K562 (cell line): ENCODE results near the gene MRPS30. TPM values are rescaled to one million over a fixed set of nuclear protein-coding genes. Genes with fewer than 3 reads are reported as not detected.

ENCODE experiments used
- ATAC-seq: fragments of 200-7000 bp; cut with Tn5 transposase; 3 replicates; pipeline ENCODE4 v1.9.1; 2020; ENCODE audit warnings: moderate library complexity
- BruUV-seq: library from RNA; stranded (reverse); fragments of 400-500 nt; replicated peaks from 2 replicates; lab custom pipeline; 2021; lab: Mats Ljungman, UMichigan
- CTCF ChIA-PET: fragments of 300-600 bp; formaldehyde crosslinking; extraction: SDS; loops from one replicate; lab custom pipeline; 2021; ENCODE audit warnings: low intra/inter-chr PET ratio; lab: Yijun Ruan, JAX
- POLR2A ChIA-PET: fragments of 300-600, 350-650 bp; sonication (Branson Sonifier 250); formaldehyde crosslinking; extraction: SDS; loops from one replicate; lab custom pipeline; 2021; ENCODE audit warnings: antibody characterized with exemption, inconsistent platforms; lab: Yijun Ruan, JAX
- DNase-seq, 4 experiments: peaks; one replicate each; pipeline versions ENCODE4 v3.0.0 to v3.0.0-alpha.2; 2011 to 2018; ENCODE audit warnings: low spot score in 3 of 4, mixed read lengths in 3 of 4; ENCODE audit errors: extremely low read depth in 1 of 4
- FAIRE-seq: peaks from 2 replicates; lab custom pipeline; 2011; peaks lifted over from hg19 to GRCh38; lab: Jason Lieb, UNC
- H2AFZ ChIP-seq: 2 replicates; pipeline ENCODE4 v1.6.0; 2011; ENCODE audit warnings: low read depth, low read length, control low read depth, inconsistent platforms
- H3K27ac ChIP-seq: fragments of 200-600 bp; 3 replicates; pipeline ENCODE4 v1.8.0; 2011; ENCODE audit warnings: low read depth, mild to moderate bottlenecking, control low read depth, inconsistent platforms, low read length, moderate library complexity, mixed read lengths; ENCODE audit errors: extremely low read depth
- H3K27me3 ChIP-seq, 2 experiments: fragments of 300-600 bp in 1 of 2; 2 replicates in 1 of 2; 3 replicates in 1 of 2; pipeline versions ENCODE4 v1.6.0 to v1.8.0; 2011; ENCODE audit warnings: inconsistent platforms in 2 of 2, low read length in 2 of 2, mild to moderate bottlenecking in 1 of 2, mixed read lengths in 1 of 2, moderate library complexity in 1 of 2; ENCODE audit not compliant: control insufficient read depth in 2 of 2, insufficient read depth in 2 of 2
- H3K36me3 ChIP-seq: fragments of 300-600 bp; 3 replicates; pipeline ENCODE4 v1.8.0; 2011; ENCODE audit warnings: mild to moderate bottlenecking, low read length, inconsistent platforms; ENCODE audit not compliant: control insufficient read depth, insufficient read depth
- H3K4me1 ChIP-seq, 2 experiments: fragments of 200-600 bp in 1 of 2; replicated peaks in 1 of 2; 2 replicates in 1 of 2; 3 replicates in 1 of 2; pipeline versions ENCODE4 v1.5.1 to v1.8.0; 2011; ENCODE audit warnings: inconsistent platforms in 2 of 2, low read length in 2 of 2, mild to moderate bottlenecking in 1 of 2, mixed read lengths in 1 of 2, moderate library complexity in 1 of 2; ENCODE audit not compliant: control insufficient read depth in 2 of 2, insufficient read depth in 2 of 2
- H3K4me2 ChIP-seq: 2 replicates; pipeline ENCODE4 v1.6.1; 2011; ENCODE audit warnings: low read length, control low read depth, inconsistent platforms, mixed read lengths; ENCODE audit not compliant: insufficient read depth
- H3K4me3 ChIP-seq: fragments of 200-600 bp; sonication (generic), shearing (Covaris generic); 2 replicates; pipeline ENCODE4 v1.5.1; 2016; ENCODE audit warnings: control low read depth, inconsistent platforms
- H3K79me2 ChIP-seq: fragments of 200-600 bp; 3 replicates; pipeline ENCODE4 v1.8.0; 2011; ENCODE audit warnings: low read length, inconsistent platforms; ENCODE audit not compliant: control insufficient read depth, insufficient read depth
- H3K9ac ChIP-seq, 2 experiments: 2 replicates each; pipeline versions ENCODE4 v1.6.0 to v1.6.1; 2011; ENCODE audit warnings: low read depth in 2 of 2, low read length in 2 of 2, control low read depth in 1 of 2, inconsistent platforms in 1 of 2, mild to moderate bottlenecking in 1 of 2, mixed read lengths in 1 of 2; ENCODE audit not compliant: insufficient read depth in 1 of 2
- H3K9me1 ChIP-seq: one replicate; pipeline ENCODE4 v1.6.0; 2011; ENCODE audit warnings: inconsistent platforms, mild to moderate bottlenecking, low read length, moderate library complexity; ENCODE audit not compliant: control insufficient read depth, insufficient read depth
- H3K9me3 ChIP-seq: replicated peaks from 2 replicates; pipeline ENCODE4 v1.5.1; 2011; ENCODE audit warnings: low read depth, low read length, inconsistent platforms; ENCODE audit not compliant: control insufficient read depth, insufficient read depth
- H4K20me1 ChIP-seq: replicated peaks from 2 replicates; pipeline ENCODE4 v1.6.1; 2011; ENCODE audit warnings: low read length, inconsistent platforms, mixed read lengths; ENCODE audit not compliant: control insufficient read depth, insufficient read depth
- ATF3 ChIP-seq, 2 experiments: fragments of 450-650 bp in 1 of 2; sonication (generic) in 1 of 2; formaldehyde crosslinking in 1 of 2; IDR thresholded peaks in 1 of 2; conservative IDR thresholded peaks in 1 of 2; 2 replicates each; pipeline versions ENCODE4 v1.6.1 to v1.8.1; 2016 to 2023; ENCODE audit warnings: mild to moderate bottlenecking in 2 of 2, moderate library complexity in 2 of 2, inconsistent platforms in 1 of 2, missing genetic modification reagents in 1 of 2
- BCL6 ChIP-seq: fragments of 250-450 bp; sonication (Bioruptor Pico); IDR thresholded peaks from 2 replicates; pipeline ENCODE4 v1.4.0; 2020
- DIDO1 ChIP-seq: fragments of 450-650 bp; IDR thresholded peaks from 2 replicates; pipeline ENCODE4 v1.6.1; 2016; ENCODE audit warnings: low read depth, missing biosample characterization, missing genetic modification characterization
- DLX4 ChIP-seq: fragments of 250-450 bp; sonication (Bioruptor Pico); IDR thresholded peaks from 2 replicates; pipeline ENCODE4 v1.6.1; 2021; ENCODE audit warnings: mild to moderate bottlenecking
- HMBOX1 ChIP-seq: sonication (generic); IDR thresholded peaks from 2 replicates; pipeline ENCODE4 v1.6.1; 2016
- HNRNPL ChIP-seq: fragments of 200-400 bp; formaldehyde crosslinking; IDR thresholded peaks from 2 replicates; pipeline ENCODE4 v1.6.1; 2017; ENCODE audit warnings: low read depth, mild to moderate bottlenecking, low read length
- NFATC3 ChIP-seq: fragments of 450-650 bp; IDR thresholded peaks from 2 replicates; pipeline ENCODE4 v1.6.1; 2017; ENCODE audit warnings: mild to moderate bottlenecking
- NFE2L1 ChIP-seq: fragments of 450-650 bp; IDR thresholded peaks from 2 replicates; pipeline ENCODE4 v1.6.1; 2016; ENCODE audit warnings: missing genetic modification characterization, low read depth, mild to moderate bottlenecking, missing compliant biosample characterization, moderate library complexity, borderline replicate concordance
- RAD21 ChIP-seq, 2 experiments: fragments of 250-450 bp in 1 of 2; fragments of 450-650 bp in 1 of 2; sonication (Bioruptor Pico) in 1 of 2; formaldehyde crosslinking in 1 of 2; IDR thresholded peaks in 1 of 2; conservative IDR thresholded peaks in 1 of 2; 2 replicates each; pipeline versions ENCODE4 v1.4.0 to v1.8.0; 2020 to 2022; ENCODE audit warnings: mild to moderate bottlenecking in 2 of 2, moderate library complexity in 1 of 2
- SMARCA4 ChIP-seq: fragments of 450-650 bp; IDR thresholded peaks from 2 replicates; pipeline ENCODE4 v1.6.1; 2016
- STAT5B ChIP-seq: fragments of 250-450 bp; sonication (Bioruptor Pico); IDR thresholded peaks from 2 replicates; pipeline ENCODE4 v1.8.0; 2021; ENCODE audit warnings: mild to moderate bottlenecking, inconsistent platforms
- TARDBP ChIP-seq: fragments of 450-650 bp; IDR thresholded peaks from 2 replicates; pipeline ENCODE4 v1.6.1; 2016
- THRA ChIP-seq: fragments of 450-650 bp; IDR thresholded peaks from 2 replicates; pipeline ENCODE4 v1.6.1; 2017; ENCODE audit warnings: mild to moderate bottlenecking, moderate library complexity
- WHSC1 ChIP-seq: IDR thresholded peaks from one replicate; pipeline ENCODE4 v1.6.1; 2012; ENCODE audit warnings: low read length, control low read depth, inconsistent platforms
- ZC3H4 ChIP-seq: sonication (generic); formaldehyde crosslinking; IDR thresholded peaks from 2 replicates; pipeline ENCODE4 v1.9.0; 2021; ENCODE audit warnings: missing genetic modification reagents, borderline replicate concordance
- ZNF124 ChIP-seq: sonication (generic); formaldehyde crosslinking; IDR thresholded peaks from 2 replicates; pipeline ENCODE4 v1.8.1; 2022; ENCODE audit warnings: missing genetic modification reagents
- ZNF197 ChIP-seq: fragments of 200-800 bp; sonication (Bioruptor generic); IDR thresholded peaks from 2 replicates; pipeline ENCODE4 v1.6.1; 2016; ENCODE audit warnings: low read depth, missing genetic modification characterization, missing compliant biosample characterization
- ZNF512 ChIP-seq: IDR thresholded peaks from 2 replicates; pipeline ENCODE4 v1.6.1; 2016; ENCODE audit warnings: missing genetic modification characterization, missing compliant biosample characterization
- ZNF561 ChIP-seq: fragments of 450-650 bp; formaldehyde crosslinking; conservative IDR thresholded peaks from 2 replicates; pipeline ENCODE4 v1.4.0; 2020; ENCODE audit warnings: mild to moderate bottlenecking, moderate library complexity
- ZNF699 ChIP-seq: fragments of 250-450 bp; sonication (Bioruptor Pico); IDR thresholded peaks from 2 replicates; pipeline ENCODE4 v1.8.0; 2021; ENCODE audit warnings: mild to moderate bottlenecking, moderate library complexity; ENCODE audit not compliant: insufficient replicate concordance
- WGBS: fragments of 100-300 bp; shearing (Covaris generic); methylation state at CpG from one replicate; pipeline ENCODE4 v1.1.6; 2016; ENCODE audit warnings: low coverage, mixed read lengths; ENCODE audit not compliant: insufficient coverage; ENCODE audit errors: missing lambda C conversion rate; 5-methylcytosine and 5-hydroxymethylcytosine counted together
- in situ Hi-C: fragments of 300-500 bp; cut with MboI; formaldehyde crosslinking; loops from 4 replicates; pipeline ENCODE4 v1.15.0; 2018; ENCODE audit warnings: inconsistent platforms, mixed read lengths
- intact Hi-C: fragments of 100-400 bp; cut with micrococcal nuclease; formaldehyde crosslinking; loops from 2 replicates; pipeline ENCODE4 v1.14.2; 2022
- polyA plus RNA-seq, 8 experiments: library from polyadenylated mRNA; depleted of rRNA in 4 of 8; stranded (reverse) in 5 of 8; unstranded in 3 of 8; fragments of >200 nt; fragmentation: Nextera tagmentation in 2 of 8; fragmentation: Illumina TruSeq in 1 of 8; extraction: Ambion mirVana in 2 of 8; extraction: Trizol in 1 of 8; gene quantifications; 2 replicates each; pipeline versions ENCODE4 v1.2.1 to v1.2.3, GENCODE V29; 2011 to 2014; ENCODE audit warnings: inconsistent platforms in 1 of 8, missing spikeins in 1 of 8
- total RNA-seq, 7 experiments: library from RNA; depleted of rRNA in 6 of 7; stranded (reverse); fragments of >200 nt in 6 of 7; fragmentation: Illumina TruSeq in 2 of 7; extraction: Trizol in 2 of 7; gene quantifications; 2 replicates each; pipeline versions ENCODE4 v1.2.1 to v1.2.3, GENCODE V29; 2011 to 2021; ENCODE audit warnings: low replicate concordance in 1 of 7

The MRPS30 gene
- total and polyA plus RNA-seq, 9 of the 15 experiments (the other 6 are each of a cell fraction or from before 2014, with no cell fraction given), result 24.3 to 145 (median 114) TPM

GRCh38 chr5:44844744-44845143 is 36.0 kb downstream of the MRPS30 start:
- intact Hi-C loops (no loop called here), in situ Hi-C loops (no loop called here)
- ChIA-PET POLR2A (no interaction called here), CTCF (no interaction called here)
- no peaks in the 10 kb centered on the region for H3K4me1 ChIP-seq
- ATAC-seq, result no peak
- H3K9me3 ChIP-seq, result no peaks in the 10 kb centered on the region
- no peak for FAIRE-seq
- BruUV-seq, result no TSS peak
- no peak overlapping the region for H3K4me3 ChIP-seq
- no peaks in the 10 kb centered on the region for H4K20me1 ChIP-seq
- H3K27ac ChIP-seq, result no peak overlapping the region
- H3K36me3 ChIP-seq, result no peaks in the 10 kb centered on the region
- H3K4me2 ChIP-seq, result no peak overlapping the region
- no peak overlapping the region for H3K9ac ChIP-seq
- no peak for TF ChIP-seq HNRNPL
- TF ChIP-seq NFE2L1 (tag), result no peak
- no peak for TF ChIP-seq ZNF197 (CRISPR knock-in tag)
- TF ChIP-seq SMARCA4, result no peak
- no peak for TF ChIP-seq DIDO1 (tag)
- no peak for TF ChIP-seq BCL6 (CRISPR knock-in tag)
- TF ChIP-seq TARDBP, result no peak
- TF ChIP-seq ZNF512, result no peak
- TF ChIP-seq RAD21 (CRISPR knock-in tag; conservative IDR thresholded peaks at IDR 0.05 in 1 of 2, IDR thresholded peaks at IDR 0.05 in 1 of 2), result no peak
- TF ChIP-seq WHSC1, result no peak
- TF ChIP-seq HMBOX1, result no peak
- TF ChIP-seq DLX4 (CRISPR knock-in tag), result no peak
- TF ChIP-seq ATF3 (IDR thresholded peaks at IDR 0.05), result no peak
- no peak for TF ChIP-seq ATF3 (CRISPR knock-in tag; conservative IDR thresholded peaks at IDR 0.05)
- no peak for TF ChIP-seq ZNF699 (CRISPR knock-in tag)
- no peak for TF ChIP-seq ZNF561 (CRISPR knock-in tag)
- TF ChIP-seq ZC3H4 (CRISPR knock-in tag), result no peak
- TF ChIP-seq STAT5B (CRISPR knock-in tag), result no peak
- no peak for TF ChIP-seq THRA
- no peak for TF ChIP-seq ZNF124 (CRISPR knock-in tag)
- TF ChIP-seq NFATC3, result no peak
- H3K27me3 ChIP-seq, result no peaks in the 10 kb centered on the region
- 6% methylated on average over 1 of the region's 1 CpG for WGBS
- H2AFZ ChIP-seq, result no peak overlapping the region
- no peaks in the 10 kb centered on the region for H3K9me1 ChIP-seq
- no peak for DNase-seq
- no peaks in the 10 kb centered on the region for H3K79me2 ChIP-seq
